GM13976 (cell line): ENCODE results near the gene PGBD5.
A peak's percentile ranks its signal among the peaks of the same experiment; 100 is the strongest.

ENCODE experiments used
- DNase-seq: peaks from one replicate; pipeline ENCODE4 v3.0.0; 2012; ENCODE audit warnings: low spot score
- CTCF ChIP-seq: IDR thresholded peaks from 2 replicates; pipeline ENCODE4 v1.5.1; 2012; ENCODE audit warnings: borderline replicate concordance, mild to moderate bottlenecking; ENCODE audit not compliant: insufficient read depth; ENCODE audit errors: extremely low read depth, missing control alignments, control extremely low read depth
- in situ Hi-C: fragments of 300-500 bp; cut with MboI; formaldehyde crosslinking; loops from one replicate; pipeline ENCODE4 v1.12.0; 2022; ENCODE audit warnings: low sequenced_read_pairs, mixed read lengths, inconsistent platforms; ENCODE audit not compliant: unreplicated experiment

The PGBD5 gene

GRCh38 chr1:230313453-230314141, 112.5 kb downstream of the PGBD5 start:
- no peak for TF ChIP-seq CTCF
- no peak for DNase-seq
- in situ Hi-C loops, result loop anchor here (25.0 kb wide), 1 partner anchor 1051 kb away; the partner anchor contains the start of gene RAB4A

- in situ Hi-C loops, result loop anchor here (25.0 kb wide), 1 partner anchor 1050 kb away; the partner anchor contains the start of gene RAB4A
Measured at GRCh38 chr1:230312676-230313075, 113.5 kb downstream of the PGBD5 start.

GRCh38 chr1:230310381-230311163, 115.6 kb downstream of the PGBD5 start:
- peak; percentile 68 for TF ChIP-seq CTCF
- in situ Hi-C loops, result loop anchor here (25.0 kb wide), 1 partner anchor 1048 kb away; the partner anchor contains the start of gene RAB4A
- peak; percentile 85 for DNase-seq

More at GRCh38 chr1:230312676-230313075, 113.5 kb downstream of the PGBD5 start:
- TF ChIP-seq CTCF, result no peak
- no peak for DNase-seq

- in situ Hi-C loops, result loop anchor here (10.0 to 25.0 kb wide), 2 partner anchors 655 to 1047 kb away; partner anchors contain the start of gene RAB4A
Measured at GRCh38 chr1:230309646-230310177, 116.4 kb downstream of the PGBD5 start.

GRCh38 chr1:230308821-230309220, 117.3 kb downstream of the PGBD5 start:
- no peak for TF ChIP-seq CTCF
- DNase-seq, result no peak
- in situ Hi-C loops, result loop anchor here (10.0 to 25.0 kb wide), 2 partner anchors 654 to 1047 kb away; partner anchors contain the start of gene RAB4A

More at GRCh38 chr1:230309646-230310177, 116.4 kb downstream of the PGBD5 start:
- DNase-seq, result no peak
- TF ChIP-seq CTCF, result no peak

GRCh38 chr1:230308039-230308438, 118.1 kb downstream of the PGBD5 start:
- in situ Hi-C loops, result loop anchor here (10.0 to 25.0 kb wide), 2 partner anchors 653 to 1046 kb away; partner anchors contain the start of gene RAB4A
- no peak for DNase-seq
- TF ChIP-seq CTCF, result no peak
